Fibroblast of lung (primary cell): Measurements from ENCODE around the gene SYNPR. TPM values are rescaled to one million over a fixed set of nuclear protein-coding genes. Genes with fewer than 3 reads are reported as not detected.
A peak's percentile ranks its signal among the peaks of the same experiment; 100 is the strongest.

Experiments
- DNase-seq, 2 donors: peaks; one replicate each; pipeline versions ENCODE4 v3.0.0 to v3.0.0-alpha.2; 2010; ENCODE audit warnings: low read depth in 2 of 2
- H2AFZ ChIP-seq: 2 replicates; pipeline ENCODE4 v1.5.1; 2012; ENCODE audit warnings: low read length, control low read depth, inconsistent platforms
- H3K27ac ChIP-seq: 2 replicates; pipeline ENCODE4 v1.5.1; 2011; ENCODE audit warnings: low read length, control low read depth; ENCODE audit not compliant: insufficient read depth
- H3K27me3 ChIP-seq: 2 replicates; pipeline ENCODE4 v1.5.1; 2011; ENCODE audit warnings: mild to moderate bottlenecking, low read length; ENCODE audit not compliant: control insufficient read depth, insufficient read depth
- H3K36me3 ChIP-seq: 2 replicates; pipeline ENCODE4 v1.5.1; 2011; ENCODE audit warnings: low read length; ENCODE audit not compliant: control insufficient read depth, insufficient read depth
- H3K4me1 ChIP-seq: 2 replicates; pipeline ENCODE4 v1.5.1; 2011; ENCODE audit warnings: low read length; ENCODE audit not compliant: control insufficient read depth, insufficient read depth; ENCODE audit errors: extremely low read depth
- H3K4me2 ChIP-seq: 2 replicates; pipeline ENCODE4 v1.5.1; 2011; ENCODE audit warnings: low read length, control low read depth; ENCODE audit not compliant: insufficient read depth; ENCODE audit errors: extremely low read depth
- H3K4me3 ChIP-seq, 4 experiments: fragments of 200-600 bp in 1 of 4; sonication (generic) in 1 of 4; replicated peaks in 1 of 4; 2 replicates each; pipeline ENCODE4 v1.5.1; 2011 to 2016; ENCODE audit warnings: low read length in 4 of 4, low read depth in 3 of 4, mild to moderate bottlenecking in 3 of 4, control low read depth in 2 of 4, inconsistent platforms in 1 of 4, mixed read lengths in 1 of 4; ENCODE audit not compliant: insufficient read depth in 1 of 4; ENCODE audit errors: control extremely low read depth in 1 of 4
- H3K79me2 ChIP-seq: 2 replicates; pipeline ENCODE4 v1.5.1; 2012; ENCODE audit warnings: mild to moderate bottlenecking, low read length, inconsistent platforms; ENCODE audit not compliant: control insufficient read depth, insufficient read depth
- H3K9ac ChIP-seq: 2 replicates; pipeline ENCODE4 v1.5.1; 2011; ENCODE audit warnings: mild to moderate bottlenecking, low read length, control low read depth; ENCODE audit not compliant: insufficient read depth
- H3K9me3 ChIP-seq: 2 replicates; pipeline ENCODE4 v1.5.1; 2012; ENCODE audit warnings: low read depth, low read length; ENCODE audit not compliant: control insufficient read depth, insufficient read depth
- H4K20me1 ChIP-seq: 2 replicates; pipeline ENCODE4 v1.5.1; 2011; ENCODE audit warnings: low read length; ENCODE audit not compliant: control insufficient read depth, insufficient read depth; ENCODE audit errors: extremely low read depth
- EZH2 ChIP-seq: IDR thresholded peaks from 2 replicates; pipeline ENCODE4 v1.5.1; 2012; ENCODE audit warnings: low read length, control low read depth, mild to moderate bottlenecking; ENCODE audit errors: missing control alignments
- polyA plus RNA-seq, 2 donors: library from polyadenylated mRNA; depleted of rRNA in 1 of 2; stranded (reverse) in 1 of 2; unstranded in 1 of 2; fragments of >200 nt; gene quantifications; 2 replicates each; pipeline ENCODE4 v1.2.1, GENCODE V29; 2011 to 2012; ENCODE audit warnings: missing spikeins in 1 of 2
- total RNA-seq: library from RNA; depleted of rRNA; stranded (reverse); fragments of >200 nt; gene quantifications from 2 replicates; pipeline ENCODE4 v1.2.1, GENCODE V29; 2014
- TF ChIP-seq, protein P1 (sequence below), 2 donors: IDR thresholded peaks in 1 of 2; conservative IDR thresholded peaks in 1 of 2; 1 replicate in 1 of 2; 2 replicates in 1 of 2; pipeline ENCODE4 v1.5.1; 2011 to 2012; ENCODE audit warnings: low read length in 2 of 2, control low read depth in 1 of 2, inconsistent platforms in 1 of 2, low read depth in 1 of 2, mild to moderate bottlenecking in 1 of 2

Gene SYNPR
- total and polyA plus RNA-seq, 2 donors (not counting 1 experiment from before 2014, with no cell fraction given), result not detected

GRCh38 chr3:63478990-63479660 is 201.0 kb downstream of the SYNPR start:
- peak in 1 of 2 donors; percentile 9 for DNase-seq
- no peak for TF ChIP-seq EZH2
- TF ChIP-seq, protein P1, sequence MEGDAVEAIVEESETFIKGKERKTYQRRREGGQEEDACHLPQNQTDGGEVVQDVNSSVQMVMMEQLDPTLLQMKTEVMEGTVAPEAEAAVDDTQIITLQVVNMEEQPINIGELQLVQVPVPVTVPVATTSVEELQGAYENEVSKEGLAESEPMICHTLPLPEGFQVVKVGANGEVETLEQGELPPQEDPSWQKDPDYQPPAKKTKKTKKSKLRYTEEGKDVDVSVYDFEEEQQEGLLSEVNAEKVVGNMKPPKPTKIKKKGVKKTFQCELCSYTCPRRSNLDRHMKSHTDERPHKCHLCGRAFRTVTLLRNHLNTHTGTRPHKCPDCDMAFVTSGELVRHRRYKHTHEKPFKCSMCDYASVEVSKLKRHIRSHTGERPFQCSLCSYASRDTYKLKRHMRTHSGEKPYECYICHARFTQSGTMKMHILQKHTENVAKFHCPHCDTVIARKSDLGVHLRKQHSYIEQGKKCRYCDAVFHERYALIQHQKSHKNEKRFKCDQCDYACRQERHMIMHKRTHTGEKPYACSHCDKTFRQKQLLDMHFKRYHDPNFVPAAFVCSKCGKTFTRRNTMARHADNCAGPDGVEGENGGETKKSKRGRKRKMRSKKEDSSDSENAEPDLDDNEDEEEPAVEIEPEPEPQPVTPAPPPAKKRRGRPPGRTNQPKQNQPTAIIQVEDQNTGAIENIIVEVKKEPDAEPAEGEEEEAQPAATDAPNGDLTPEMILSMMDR (conservative IDR thresholded peaks at IDR 0.05 in 1 of 2, IDR thresholded peaks at IDR 0.05 in 1 of 2; ENCODE audit: low read depth in 1 of 2, low read length in 2 of 2), result no peak

DNA sequence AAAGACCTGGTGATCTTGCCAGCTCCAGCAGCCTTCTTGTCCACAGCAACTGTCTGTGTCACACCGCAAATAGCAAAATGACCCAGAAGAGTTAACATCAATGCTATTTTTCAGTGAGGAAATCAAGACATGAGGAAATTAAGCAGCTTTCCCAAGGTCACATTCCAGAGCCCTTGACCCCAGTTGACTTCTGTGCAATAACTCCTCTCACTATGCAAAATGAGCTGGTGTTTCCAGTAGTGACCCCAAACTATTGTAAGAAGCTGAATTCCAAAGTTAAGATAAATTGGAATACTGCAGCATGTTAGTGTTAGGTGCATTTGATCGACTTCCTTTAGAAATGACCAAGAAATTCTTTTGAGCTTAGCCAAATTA is 201.5 kb downstream of the SYNPR start:
- Histone ChIP-seq H3K36me3 (no peaks in the 10 kb centered on the region), H3K4me3 (no peak overlapping the region), H3K9ac (no peak overlapping the region), H3K27me3 (no peaks in the 10 kb centered on the region), H3K27ac (no peak overlapping the region), H4K20me1 (no peaks in the 10 kb centered on the region), H3K4me1 (no peaks in the 10 kb centered on the region), H3K9me3 (no peaks in the 10 kb centered on the region), H3K4me2 (no peak overlapping the region), H3K79me2 (no peaks in the 10 kb centered on the region), H2AFZ (no peak overlapping the region)
- DNase-seq, result no peak
- TF ChIP-seq, protein P1 (conservative IDR thresholded peaks at IDR 0.05 in 1 of 2, IDR thresholded peaks at IDR 0.05 in 1 of 2; ENCODE audit: low read depth in 1 of 2, low read length in 2 of 2), result no peak
- TF ChIP-seq EZH2, result no peak

More at GRCh38 chr3:63478990-63479660, 201.0 kb downstream of the SYNPR start:
- no peaks in the 10 kb centered on the region for H3K27me3 ChIP-seq
- H3K27ac ChIP-seq, result no peak overlapping the region
- no peak overlapping the region for H3K4me2 ChIP-seq
- H3K79me2 ChIP-seq, result no peaks in the 10 kb centered on the region
- no peaks in the 10 kb centered on the region for H3K36me3 ChIP-seq
- no peak overlapping the region for H3K9ac ChIP-seq
- H2AFZ ChIP-seq, result no peak overlapping the region
- H3K9me3 ChIP-seq, result no peaks in the 10 kb centered on the region
- no peaks in the 10 kb centered on the region for H4K20me1 ChIP-seq
- no peaks in the 10 kb centered on the region for H3K4me1 ChIP-seq
- H3K4me3 ChIP-seq, result no peak overlapping the region

DNA sequence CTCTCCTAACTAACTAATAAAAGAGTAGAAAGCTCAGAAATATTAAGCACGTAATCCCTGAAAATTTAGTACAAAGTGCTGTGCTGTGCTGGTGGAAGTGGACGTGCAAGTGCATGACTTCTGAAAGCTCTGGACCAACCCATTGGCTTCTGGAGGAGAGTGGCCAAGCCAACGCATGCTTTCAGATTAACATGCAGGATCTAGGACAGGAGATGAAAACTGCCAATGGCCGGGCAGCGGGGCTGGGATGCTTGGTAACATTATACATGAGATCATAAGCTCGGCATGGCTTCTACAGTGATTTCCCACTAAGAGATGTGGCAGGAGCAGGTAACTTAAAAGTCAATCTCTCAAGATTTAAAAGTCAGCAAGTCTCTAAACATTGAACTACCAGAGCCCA is 203.5 kb downstream of the SYNPR start:
- Histone ChIP-seq H4K20me1 (no peaks in the 10 kb centered on the region), H3K9ac (no peak overlapping the region), H3K36me3 (no peaks in the 10 kb centered on the region)

More for the DNA sequence above, 203.5 kb downstream of the SYNPR start:
- DNase-seq, result no peak
- H3K4me3 ChIP-seq, result no peak overlapping the region
- TF ChIP-seq, protein P1 (conservative IDR thresholded peaks at IDR 0.05 in 1 of 2, IDR thresholded peaks at IDR 0.05 in 1 of 2; ENCODE audit: low read depth in 1 of 2, low read length in 2 of 2), result no peak
- no peak for TF ChIP-seq EZH2
- H3K4me1 ChIP-seq, result no peaks in the 10 kb centered on the region
- H3K9me3 ChIP-seq, result no peaks in the 10 kb centered on the region
- H3K4me2 ChIP-seq, result no peak overlapping the region
- no peak overlapping the region for H2AFZ ChIP-seq
- no peaks in the 10 kb centered on the region for H3K27me3 ChIP-seq
- H3K27ac ChIP-seq, result no peak overlapping the region
- no peaks in the 10 kb centered on the region for H3K79me2 ChIP-seq
